ENCODE data around the gene TEKT2.
A peak's percentile ranks its signal among the peaks of the same experiment; 100 is the strongest.

Gene TEKT2

DNA sequence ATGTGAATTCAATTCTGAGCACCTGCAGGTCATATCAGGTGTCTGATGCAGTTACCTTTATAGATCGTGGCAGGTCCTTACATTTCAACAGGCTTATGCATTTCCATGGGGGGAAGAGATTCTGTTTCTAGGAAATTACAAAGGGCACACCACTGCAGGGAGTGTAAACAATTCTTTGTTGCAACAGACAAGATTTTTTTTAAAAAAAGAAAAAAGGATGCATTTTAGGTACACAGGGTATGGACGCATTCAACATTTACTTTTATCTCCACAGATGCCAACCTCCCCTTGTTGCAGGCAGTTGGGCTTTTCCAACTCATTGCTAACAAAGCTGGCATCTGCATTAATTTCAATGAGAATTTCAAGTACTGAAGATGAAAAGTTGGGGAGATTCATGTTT is 13.5 kb upstream of the TEKT2 start:
- Histone ChIP-seq H3K36me3 (ENCODE audit: control insufficient read depth, insufficient read depth, low read length) (no peaks in the 10 kb centered on the region), H3K27ac (ENCODE audit: low read length) (no peak overlapping the region), H3K27me3 (ENCODE audit: control insufficient read depth, insufficient read depth, low read length) (no peaks in the 10 kb centered on the region), H3K9me3 (ENCODE audit: control insufficient read depth, insufficient read depth, low read length) (no peaks in the 10 kb centered on the region), H3K4me1 (ENCODE audit: control insufficient read depth, insufficient read depth, low read length) (no peaks in the 10 kb centered on the region), H3K4me3 (ENCODE audit: low read length) (no peak overlapping the region)
- no peak for DNase-seq (ENCODE audit: low read depth, low spot score)
- WGBS (ENCODE audit: insufficient coverage, insufficient read length): no CpG with 5 or more reads among the region's 2 CpGs

- Histone ChIP-seq H3K9me3 (ENCODE audit: control insufficient read depth, insufficient read depth, low read length) (no peaks in the 10 kb centered on the region), H3K27ac (ENCODE audit: low read length) (no peak overlapping the region)
- WGBS (ENCODE audit: insufficient coverage, insufficient read length): no CpG with 5 or more reads among the region's 4 CpGs
Measured at GRCh38 chr1:36076979-36077573, 6.8 kb upstream of the TEKT2 start.

GRCh38 chr1:36080236-36080635 is 3.7 kb upstream of the TEKT2 start:
- Histone ChIP-seq H3K4me1 (ENCODE audit: control insufficient read depth, insufficient read depth, low read length) (peaks cover 6% of the 10 kb centered on the region; the same call in 1 of the 2 replicates), H3K4me3 (ENCODE audit: low read length) (no peak overlapping the region), H3K36me3 (ENCODE audit: control insufficient read depth, insufficient read depth, low read length) (no peaks in the 10 kb centered on the region), H3K9me3 (ENCODE audit: control insufficient read depth, insufficient read depth, low read length) (no peaks in the 10 kb centered on the region), H3K27me3 (ENCODE audit: control insufficient read depth, insufficient read depth, low read length) (no peaks in the 10 kb centered on the region), H3K27ac (ENCODE audit: low read length) (no peak overlapping the region)
- WGBS (ENCODE audit: insufficient coverage, insufficient read length): no CpG with 5 or more reads among the region's 3 CpGs
- no peak for DNase-seq (ENCODE audit: low read depth, low spot score)

More at GRCh38 chr1:36076979-36077573, 6.8 kb upstream of the TEKT2 start:
- Histone ChIP-seq H3K4me1 (ENCODE audit: control insufficient read depth, insufficient read depth, low read length) (peaks cover 2% of the 10 kb centered on the region; the same call in 1 of the 2 replicates), H3K36me3 (ENCODE audit: control insufficient read depth, insufficient read depth, low read length) (no peaks in the 10 kb centered on the region), H3K27me3 (ENCODE audit: control insufficient read depth, insufficient read depth, low read length) (no peaks in the 10 kb centered on the region), H3K4me3 (ENCODE audit: low read length) (no peak overlapping the region)
- no peak for DNase-seq (ENCODE audit: low read depth, low spot score)

GRCh38 chr1:36080801-36081200 is 3.1 kb upstream of the TEKT2 start:
- no peak overlapping the region for H3K4me3 ChIP-seq (ENCODE audit: low read length)
- no peaks in the 10 kb centered on the region for H3K27me3 ChIP-seq (ENCODE audit: control insufficient read depth, insufficient read depth, low read length)
- no peaks in the 10 kb centered on the region for H3K36me3 ChIP-seq (ENCODE audit: control insufficient read depth, insufficient read depth, low read length)
- H3K9me3 ChIP-seq (ENCODE audit: control insufficient read depth, insufficient read depth, low read length): no peaks in the 10 kb centered on the region
- DNase-seq (ENCODE audit: low read depth, low spot score): no peak
- H3K4me1 ChIP-seq (ENCODE audit: control insufficient read depth, insufficient read depth, low read length): peaks cover 6% of the 10 kb centered on the region; the same call in 1 of the 2 replicates
- no CpG with 5 or more reads among the region's 6 CpGs for WGBS (ENCODE audit: insufficient coverage, insufficient read length)
- H3K27ac ChIP-seq (ENCODE audit: low read length): no peak overlapping the region

DNA sequence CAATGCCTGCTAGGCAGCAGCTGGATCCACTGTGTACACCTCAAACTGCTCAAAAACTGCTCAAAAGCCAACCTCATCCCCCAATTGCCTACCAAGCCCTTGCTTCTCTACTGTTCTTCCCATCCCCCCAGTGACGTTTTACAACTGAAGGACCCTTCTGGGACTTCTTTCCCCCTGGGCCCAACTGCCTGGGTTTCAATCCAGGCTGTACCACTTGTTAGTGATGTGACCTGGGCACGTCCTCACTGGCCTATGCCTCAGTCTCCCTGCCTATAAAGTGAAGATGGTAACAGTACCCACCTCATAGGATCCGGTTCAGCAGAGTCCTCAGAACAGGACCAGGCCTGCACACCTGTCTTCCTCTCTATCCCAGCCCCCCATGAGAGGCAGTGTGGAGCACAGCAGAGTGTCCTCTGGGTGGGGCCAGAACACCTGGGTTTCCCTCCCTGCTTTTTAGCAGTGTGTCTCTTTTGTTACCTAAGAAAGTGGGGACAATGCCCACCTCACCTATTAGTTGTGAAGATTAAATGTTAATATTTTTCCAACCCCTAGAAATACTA is 1.9 kb upstream of the TEKT2 start:
- Histone ChIP-seq H3K27me3 (ENCODE audit: control insufficient read depth, insufficient read depth, low read length) (no peaks in the 10 kb centered on the region), H3K36me3 (ENCODE audit: control insufficient read depth, insufficient read depth, low read length) (no peaks in the 10 kb centered on the region), H3K27ac (ENCODE audit: low read length) (no peak overlapping the region), H3K4me3 (ENCODE audit: low read length) (no peak overlapping the region), H3K9me3 (ENCODE audit: control insufficient read depth, insufficient read depth, low read length) (no peaks in the 10 kb centered on the region), H3K4me1 (ENCODE audit: control insufficient read depth, insufficient read depth, low read length) (peaks cover 6% of the 10 kb centered on the region; the same call in 1 of the 2 replicates)
- WGBS (ENCODE audit: insufficient coverage, insufficient read length): no CpG with 5 or more reads among the region's 3 CpGs
- DNase-seq (ENCODE audit: low read depth, low spot score): no peak

DNA sequence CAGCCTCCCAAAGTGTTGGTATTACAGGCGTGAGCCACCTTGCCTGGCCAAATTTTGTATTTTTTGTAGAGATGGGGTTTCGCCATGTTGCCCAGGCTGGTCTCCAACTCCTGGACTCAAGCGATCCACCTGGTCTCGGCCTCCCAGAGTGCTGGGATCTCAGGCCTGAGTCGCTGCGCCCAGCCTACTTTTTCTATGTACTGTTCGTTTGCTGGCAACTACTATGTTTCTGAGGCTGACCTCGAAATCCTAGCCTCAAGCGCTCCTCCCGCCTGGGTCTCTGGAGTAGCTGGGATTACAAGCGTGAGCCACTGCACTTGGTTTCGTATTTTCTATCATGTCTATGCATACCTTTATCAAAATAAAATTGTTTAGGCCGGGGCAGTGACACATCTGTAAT is 675 bp upstream of the TEKT2 start:
- Histone ChIP-seq H3K4me3 (ENCODE audit: low read length) (no peak overlapping the region), H3K27me3 (ENCODE audit: control insufficient read depth, insufficient read depth, low read length) (no peaks in the 10 kb centered on the region), H3K4me1 (ENCODE audit: control insufficient read depth, insufficient read depth, low read length) (peaks cover 9% of the 10 kb centered on the region; the same call in 1 of the 2 replicates), H3K27ac (ENCODE audit: low read length) (no peak overlapping the region), H3K36me3 (ENCODE audit: control insufficient read depth, insufficient read depth, low read length) (no peaks in the 10 kb centered on the region), H3K9me3 (ENCODE audit: control insufficient read depth, insufficient read depth, low read length) (no peaks in the 10 kb centered on the region)
- no CpG with 5 or more reads among the region's 13 CpGs for WGBS (ENCODE audit: insufficient coverage, insufficient read length)
- no peak for DNase-seq (ENCODE audit: low read depth, low spot score)

DNA sequence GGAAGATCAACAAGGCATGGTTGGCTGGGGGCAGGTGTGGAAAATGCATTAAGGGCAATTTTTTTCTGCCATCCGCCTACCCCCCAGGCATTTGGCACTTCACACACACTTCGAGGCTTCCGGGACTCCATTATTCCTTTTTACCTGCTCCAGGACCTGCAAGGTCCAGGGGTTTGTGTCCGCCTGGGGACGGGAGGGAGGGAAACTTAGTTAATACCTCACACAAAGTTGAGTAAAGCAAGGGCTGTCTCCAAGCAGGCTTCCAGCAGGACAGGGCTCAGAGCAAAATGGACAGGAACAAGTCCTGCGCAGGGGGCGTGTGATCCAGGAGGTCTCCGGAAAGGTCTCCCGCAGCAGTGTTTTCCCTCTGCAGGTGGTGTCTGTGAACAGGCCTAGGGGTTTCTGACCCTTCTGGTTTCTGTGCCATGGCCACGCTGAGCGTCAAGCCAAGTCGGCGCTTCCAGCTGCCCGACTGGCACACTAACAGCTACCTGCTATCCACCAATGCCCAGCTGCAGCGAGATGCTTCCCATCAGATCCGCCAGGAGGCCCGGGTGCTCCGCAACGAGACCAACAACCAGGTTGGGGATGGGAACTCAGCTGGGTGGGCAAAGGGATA is 712 bp downstream of the TEKT2 start:
- H3K4me1 ChIP-seq (ENCODE audit: control insufficient read depth, insufficient read depth, low read length): peaks cover 12% of the 10 kb centered on the region; the same call in 1 of the 2 replicates
- peak overlapping the region; percentile 51; the same call in 1 of the 2 replicates for H3K4me3 ChIP-seq (ENCODE audit: low read length)
- no CpG with 5 or more reads among the region's 19 CpGs for WGBS (ENCODE audit: insufficient coverage, insufficient read length)
- no peak overlapping the region for H3K27ac ChIP-seq (ENCODE audit: low read length)
- DNase-seq (ENCODE audit: low read depth, low spot score): no peak
- no peaks in the 10 kb centered on the region for H3K36me3 ChIP-seq (ENCODE audit: control insufficient read depth, insufficient read depth, low read length)
- H3K27me3 ChIP-seq (ENCODE audit: control insufficient read depth, insufficient read depth, low read length): no peaks in the 10 kb centered on the region
- H3K9me3 ChIP-seq (ENCODE audit: control insufficient read depth, insufficient read depth, low read length): no peaks in the 10 kb centered on the region

- Histone ChIP-seq H3K4me1 (ENCODE audit: control insufficient read depth, insufficient read depth, low read length) (peaks cover 13% of the 10 kb centered on the region; the same call in 1 of the 2 replicates), H3K27me3 (ENCODE audit: control insufficient read depth, insufficient read depth, low read length) (no peaks in the 10 kb centered on the region), H3K36me3 (ENCODE audit: control insufficient read depth, insufficient read depth, low read length) (no peaks in the 10 kb centered on the region), H3K27ac (ENCODE audit: low read length) (no peak overlapping the region), H3K9me3 (ENCODE audit: control insufficient read depth, insufficient read depth, low read length) (no peaks in the 10 kb centered on the region), H3K4me3 (ENCODE audit: low read length) (no peak overlapping the region)
- WGBS (ENCODE audit: insufficient coverage, insufficient read length): no CpG with 5 or more reads among the region's 9 CpGs
- no peak for DNase-seq (ENCODE audit: low read depth, low spot score)
Measured at GRCh38 chr1:36085126-36085525, 1.2 kb downstream of the TEKT2 start.

DNA sequence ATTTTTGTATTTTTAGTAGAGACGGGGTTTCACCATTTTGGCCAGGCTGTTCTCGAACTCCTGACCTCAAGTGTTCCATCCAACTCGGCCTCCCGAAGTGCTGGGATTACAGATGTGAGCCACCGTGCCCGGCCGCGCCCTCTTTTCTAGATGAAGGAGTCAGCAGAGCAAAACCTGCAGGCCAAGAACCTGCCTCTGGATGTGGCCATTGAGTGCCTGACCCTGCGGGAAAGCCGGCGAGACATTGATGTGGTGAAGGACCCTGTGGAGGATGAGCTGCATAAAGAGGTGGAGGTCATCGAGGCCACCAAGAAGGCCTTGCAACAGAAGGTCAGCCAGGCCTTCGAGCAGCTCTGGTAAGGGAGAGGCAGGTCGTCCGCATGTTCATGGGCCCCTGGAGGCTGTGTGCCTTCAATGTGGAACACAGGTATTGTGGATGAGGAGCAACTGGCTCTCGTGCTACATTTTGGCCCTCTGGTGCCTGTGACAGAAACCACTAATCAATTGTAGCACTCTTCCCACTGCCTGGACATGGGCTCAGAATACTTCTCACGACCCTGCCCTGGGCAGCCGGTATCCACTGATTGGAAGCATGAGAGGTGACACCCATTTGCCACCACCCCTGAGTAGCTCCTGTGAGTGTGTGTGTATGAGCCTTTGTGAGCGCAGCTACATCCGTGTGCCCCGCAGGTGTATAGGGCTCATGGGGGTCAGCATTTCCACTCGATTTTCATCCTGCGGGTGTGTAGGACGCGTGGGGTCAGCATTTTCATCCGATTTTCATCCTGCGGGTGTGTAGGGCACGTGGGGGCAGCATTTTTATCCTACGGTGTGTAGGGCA is 2.0 kb downstream of the TEKT2 start:
- H3K36me3 ChIP-seq (ENCODE audit: control insufficient read depth, insufficient read depth, low read length): no peaks in the 10 kb centered on the region
- H3K27me3 ChIP-seq (ENCODE audit: control insufficient read depth, insufficient read depth, low read length): no peaks in the 10 kb centered on the region
- no peak overlapping the region for H3K27ac ChIP-seq (ENCODE audit: low read length)
- H3K4me3 ChIP-seq (ENCODE audit: low read length): no peak overlapping the region
- peaks cover 13% of the 10 kb centered on the region; the same call in 1 of the 2 replicates for H3K4me1 ChIP-seq (ENCODE audit: control insufficient read depth, insufficient read depth, low read length)
- no peaks in the 10 kb centered on the region for H3K9me3 ChIP-seq (ENCODE audit: control insufficient read depth, insufficient read depth, low read length)
- no CpG with 5 or more reads among the region's 29 CpGs for WGBS (ENCODE audit: insufficient coverage, insufficient read length)
- no peak for DNase-seq (ENCODE audit: low read depth, low spot score)

- no peak overlapping the region for H3K4me3 ChIP-seq (ENCODE audit: low read length)
- H3K9me3 ChIP-seq (ENCODE audit: control insufficient read depth, insufficient read depth, low read length): no peaks in the 10 kb centered on the region
- DNase-seq (ENCODE audit: low read depth, low spot score): no peak
- WGBS (ENCODE audit: insufficient coverage, insufficient read length): no CpG with 5 or more reads among the region's 12 CpGs
- no peaks in the 10 kb centered on the region for H3K27me3 ChIP-seq (ENCODE audit: control insufficient read depth, insufficient read depth, low read length)
- peaks cover 4% of the 10 kb centered on the region for H3K36me3 ChIP-seq (ENCODE audit: control insufficient read depth, insufficient read depth, low read length)
- peaks cover 13% of the 10 kb centered on the region; the same call in 1 of the 2 replicates for H3K4me1 ChIP-seq (ENCODE audit: control insufficient read depth, insufficient read depth, low read length)
- no peak overlapping the region for H3K27ac ChIP-seq (ENCODE audit: low read length)
Measured at GRCh38 chr1:36086529-36087232, 2.8 kb downstream of the TEKT2 start.
